ENCODE results near the gene CEP85. TPM values are rescaled to one million over a fixed set of nuclear protein-coding genes. Genes with fewer than 3 reads are reported as not detected.
"Not testable (repeated sequence)": the region's sequence is repeated elsewhere in the genome, so short reads cannot be mapped to it uniquely, and the experiment has no call there.

CEP85 gene
- total RNA-seq, 2 experiments from 2014 or later = 42.0 to 56.3 TPM

GRCh38 chr1:26300578-26301275 is 66.7 kb downstream of the CEP85 start:
- CTCF ChIA-PET = interaction anchor here (0.6 to 28.6 kb wide), 4 partner anchors 17 to 91 kb away, joined by 3 to 1010 read pairs (median 5); partner anchors contain the start of gene SH3BGRL3
- H3K9me3 Mint-ChIP-seq (ENCODE audit: low read depth) = no peaks in the 10 kb centered on the region
- H3K4me1 Mint-ChIP-seq = peaks cover 17% of the 10 kb centered on the region
- H3K27me3 Mint-ChIP-seq = no peaks in the 10 kb centered on the region
- H3K27ac Mint-ChIP-seq = peak overlapping the region; percentile 29
- ATAC-seq (no peak), DNase-seq (no peak)
- H3K36me3 Mint-ChIP-seq = no peaks in the 10 kb centered on the region
- H3K4me3 Mint-ChIP-seq = no peak overlapping the region

GRCh38 chr1:26302733-26303405 is 68.9 kb downstream of the CEP85 start:
- Mint-ChIP-seq H3K4me1 (peaks cover 35% of the 10 kb centered on the region), H3K27ac (no peak overlapping the region), H3K9me3 (ENCODE audit: low read depth) (no peaks in the 10 kb centered on the region), H3K4me3 (no peak overlapping the region), H3K36me3 (no peaks in the 10 kb centered on the region), H3K27me3 (no peaks in the 10 kb centered on the region)
- ATAC-seq (no peak), DNase-seq (no peak)
- CTCF ChIA-PET = interaction anchor here (0.7 to 28.6 kb wide), 4 partner anchors 15 to 90 kb away, joined by 3 to 1010 read pairs (median 4); partner anchors contain the start of genes CD52 and SH3BGRL3

GRCh38 chr1:26305667-26306289 is 71.8 kb downstream of the CEP85 start:
- ATAC-seq = no peak
- no peaks in the 10 kb centered on the region for H3K36me3 Mint-ChIP-seq
- peak overlapping the region; percentile 89 for H3K27ac Mint-ChIP-seq
- peak overlapping the region; percentile 86 for H3K4me3 Mint-ChIP-seq
- CTCF ChIA-PET = interaction anchor here (0.8 to 28.6 kb wide), 7 partner anchors 10 to 126 kb away, joined by 3 to 1010 read pairs (median 4); partner anchors contain the start of genes CEP85, DHDDS and SH3BGRL3
- no peaks in the 10 kb centered on the region for H3K27me3 Mint-ChIP-seq
- H3K4me1 Mint-ChIP-seq = peaks cover 35% of the 10 kb centered on the region
- no peak for DNase-seq
- no peaks in the 10 kb centered on the region for H3K9me3 Mint-ChIP-seq (ENCODE audit: low read depth)

- CTCF ChIA-PET = interaction anchor here (1.1 to 28.6 kb wide), 8 partner anchors 9 to 126 kb away, joined by 3 to 1010 read pairs (median 8); partner anchors contain the start of genes CD52, CEP85, DHDDS and SH3BGRL3
- ATAC-seq = peak; percentile 99
- no peaks in the 10 kb centered on the region for H3K9me3 Mint-ChIP-seq (ENCODE audit: low read depth)
Observed at GRCh38 chr1:26306290-26307229, 72.6 kb downstream of the CEP85 start, which contains the start of gene UBXN11. Gene UBXN11, minus strand, starts transcription at chr1:26306636. Its CDS starts 3,753 bp downstream, at chr1:26302883.

GRCh38 chr1:26307363-26307781 is 73.4 kb downstream of the CEP85 start:
- Mint-ChIP-seq H3K36me3 (no peaks in the 10 kb centered on the region), H3K27me3 (no peaks in the 10 kb centered on the region), H3K4me3 (peak overlapping the region; percentile 86), H3K9me3 (ENCODE audit: low read depth) (no peaks in the 10 kb centered on the region), H3K27ac (peak overlapping the region; percentile 91), H3K4me1 (peaks cover 38% of the 10 kb centered on the region)
- ATAC-seq (no peak), DNase-seq (no peak)
- CTCF ChIA-PET = interaction anchor here (1.3 to 28.6 kb wide), 5 partner anchors 8 to 23 kb away, joined by 5 to 1010 read pairs (median 26); partner anchors contain the start of genes CD52 and SH3BGRL3

More at GRCh38 chr1:26306290-26307229, 72.6 kb downstream of the CEP85 start, which contains the start of gene UBXN11:
- Mint-ChIP-seq H3K36me3 (no peaks in the 10 kb centered on the region), H3K27ac (peak within 1 kb of the TSS; percentile 91), H3K4me1 (peaks cover 33% of the 10 kb centered on the region), H3K4me3 (peak within 1 kb of the TSS; percentile 86), H3K27me3 (no peaks in the 10 kb centered on the region)
- peak; percentile 98 for DNase-seq

GRCh38 chr1:26307966-26308899 is 74.2 kb downstream of the CEP85 start:
- DNase-seq; ATAC-seq; H3K36me3 Mint-ChIP-seq; H3K9me3 Mint-ChIP-seq (ENCODE audit: low read depth); H3K27me3 Mint-ChIP-seq: not testable (repeated sequence)
- CTCF ChIA-PET = interaction anchor here (1.1 to 28.6 kb wide), 5 partner anchors 10 to 450 kb away, joined by 3 to 1010 read pairs (median 26); partner anchors contain the start of genes CD52 and SH3BGRL3
- peak overlapping the region; percentile 91 for H3K27ac Mint-ChIP-seq
- H3K4me3 Mint-ChIP-seq = peak overlapping the region; percentile 7
- H3K4me1 Mint-ChIP-seq = peaks cover 42% of the 10 kb centered on the region

- Mint-ChIP-seq H3K9me3 (ENCODE audit: low read depth) (no peaks in the 10 kb centered on the region), H3K27ac (peak overlapping the region; percentile 58), H3K27me3 (no peaks in the 10 kb centered on the region), H3K4me1 (peaks cover 53% of the 10 kb centered on the region), H3K4me3 (no peak overlapping the region), H3K36me3 (peaks cover 18% of the 10 kb centered on the region)
- CTCF ChIA-PET = interaction anchor here (1.1 to 28.6 kb wide), 10 partner anchors 8 to 169 kb away, joined by 3 to 1010 read pairs (median 6); partner anchors contain the start of genes CEP85, SH3BGRL3 and UBXN11
- ATAC-seq (no peak), DNase-seq (no peak)
Observed at GRCh38 chr1:26314501-26314900, 80.5 kb downstream of the CEP85 start.

- no peak for DNase-seq
- Mint-ChIP-seq H3K27me3 (no peaks in the 10 kb centered on the region), H3K27ac (peak overlapping the region; percentile 77), H3K4me1 (peaks cover 67% of the 10 kb centered on the region), H3K9me3 (ENCODE audit: low read depth) (no peaks in the 10 kb centered on the region), H3K4me3 (no peak overlapping the region), H3K36me3 (peaks cover 27% of the 10 kb centered on the region)
- ATAC-seq = no peak
- CTCF ChIA-PET = interaction anchor here (1.1 to 28.6 kb wide), 10 partner anchors 8 to 171 kb away, joined by 3 to 1010 read pairs (median 8); partner anchors contain the start of genes CEP85, SH3BGRL3 and UBXN11
Observed at GRCh38 chr1:26315874-26316850, 82.2 kb downstream of the CEP85 start.

GRCh38 chr1:26317146-26317545 is 83.1 kb downstream of the CEP85 start:
- DNase-seq (no peak), ATAC-seq (no peak)
- H3K4me1 Mint-ChIP-seq = peaks cover 70% of the 10 kb centered on the region
- no peaks in the 10 kb centered on the region for H3K9me3 Mint-ChIP-seq (ENCODE audit: low read depth)
- CTCF ChIA-PET = interaction anchor here (0.9 to 28.6 kb wide), 8 partner anchors 9 to 83 kb away, joined by 3 to 1010 read pairs (median 7); partner anchors contain the start of genes CEP85, SH3BGRL3 and UBXN11
- no peaks in the 10 kb centered on the region for H3K27me3 Mint-ChIP-seq
- H3K4me3 Mint-ChIP-seq = peak overlapping the region; percentile 97
- H3K27ac Mint-ChIP-seq = peak overlapping the region; percentile 69
- H3K36me3 Mint-ChIP-seq = peaks cover 34% of the 10 kb centered on the region

- DNase-seq (peak; percentile 92), ATAC-seq (peak; percentile 83)
- Mint-ChIP-seq H3K27ac (peak within 1 kb of the TSS; percentile 74), H3K27me3 (no peaks in the 10 kb centered on the region), H3K4me3 (peak within 1 kb of the TSS; percentile 97), H3K4me1 (peaks cover 75% of the 10 kb centered on the region), H3K36me3 (peaks cover 40% of the 10 kb centered on the region), H3K9me3 (ENCODE audit: low read depth) (no peaks in the 10 kb centered on the region)
- CTCF ChIA-PET = interaction anchor here (0.9 to 28.6 kb wide), 17 partner anchors 7 to 148 kb away, joined by 3 to 1010 read pairs (median 5); partner anchors contain the start of genes C1orf232, CEP85, SH3BGRL3 and UBXN11
Observed at GRCh38 chr1:26317612-26318337, 83.8 kb downstream of the CEP85 start, which contains the start of gene CD52. Gene CD52, plus strand, starts transcription at chr1:26317958. Its CDS starts 60 bp downstream, at chr1:26318018.

Measured in activated CD8-positive, alpha-beta memory T cell treated with anti-CD3 and anti-CD28 coated beads, Interleukin-2, amount 10 ng/mL, durations not matched to agents 7 days and 5 days (primary cell).